GM19455 (cell line): ENCODE results near the gene NRXN3.

ENCODE experiments used
- ATAC-seq: cut with Tn5 transposase; IDR thresholded peaks from one replicate; pipeline ENCODE4 v1.9.1; 2021; ENCODE audit not compliant: unreplicated experiment

The NRXN3 gene

DNA sequence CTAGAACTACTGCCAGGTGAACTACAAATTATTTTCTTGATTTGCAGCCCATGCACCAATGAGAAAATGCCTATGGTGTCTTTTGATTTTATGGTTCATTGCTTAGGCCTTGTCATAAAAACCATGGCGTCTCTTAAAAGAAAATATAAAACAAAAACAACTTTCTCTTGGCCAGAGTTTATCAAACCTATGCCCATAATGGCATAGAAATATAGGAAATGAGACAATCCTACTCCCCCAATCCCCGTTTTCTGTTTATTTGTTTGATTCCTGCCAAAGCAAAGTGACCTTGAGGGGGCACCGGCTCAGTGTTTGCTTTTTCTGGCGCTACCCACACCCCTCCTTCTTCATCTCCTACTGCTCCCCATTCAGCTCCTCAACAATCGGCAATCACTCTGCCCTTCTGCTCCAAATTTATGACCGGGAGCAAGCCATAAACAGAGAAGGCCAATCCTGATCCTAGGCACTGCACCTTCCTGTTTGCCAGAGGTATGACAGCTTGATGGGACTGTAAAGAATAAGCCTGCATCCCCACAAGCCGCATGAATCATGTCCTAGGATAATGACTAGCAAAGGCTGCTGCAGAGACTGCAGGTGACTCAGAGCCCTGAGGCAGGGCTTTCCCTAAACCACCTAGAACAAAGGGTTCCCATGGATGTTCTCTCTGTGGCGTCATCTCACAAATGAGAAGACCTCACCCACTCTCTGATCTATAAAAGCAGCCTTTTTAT is 874.9 kb downstream of the NRXN3 start:
- ATAC-seq = no peak

DNA sequence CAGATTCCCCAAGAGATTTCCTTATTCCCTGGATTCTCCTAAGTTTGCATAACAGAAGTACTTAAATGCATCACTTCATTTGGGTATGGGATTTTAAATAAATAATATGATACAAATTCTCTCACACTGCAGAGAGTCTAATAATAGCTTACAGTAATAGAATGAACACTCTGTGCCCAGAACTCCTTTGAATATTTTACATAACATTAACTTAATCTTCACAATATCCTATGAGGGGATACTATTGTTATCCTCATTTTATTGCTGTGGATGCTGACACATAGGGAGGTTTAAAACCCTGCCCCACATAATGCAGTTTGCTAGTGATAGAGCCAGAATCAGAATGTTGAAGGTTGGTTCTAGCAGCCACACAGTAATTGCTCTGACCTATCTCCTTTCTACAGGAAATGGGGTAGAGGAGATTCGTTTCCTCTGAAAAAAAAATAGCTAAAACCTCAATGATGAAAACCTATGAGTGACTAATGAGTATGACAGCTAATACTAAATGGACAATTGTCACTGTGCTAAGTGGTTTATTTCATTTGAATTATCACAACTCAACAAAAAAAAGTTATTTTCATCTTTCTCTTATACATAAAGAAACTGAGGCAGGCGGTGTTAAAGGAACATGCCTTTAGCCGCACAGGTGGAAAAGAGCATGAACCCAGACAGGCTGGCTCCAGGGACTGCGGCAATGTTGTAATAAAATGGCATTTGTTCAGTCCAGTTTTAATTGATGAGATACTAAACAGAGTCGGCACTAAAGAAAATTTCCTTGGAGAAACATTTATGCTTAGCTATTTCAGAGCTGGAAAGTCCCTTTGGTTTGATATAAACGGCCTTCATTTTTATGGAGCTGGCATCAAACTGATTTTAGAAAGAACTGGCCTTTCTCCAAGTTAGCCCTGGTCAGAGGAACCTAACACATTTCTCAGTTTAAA is 880.9 kb downstream of the NRXN3 start:
- no peak for ATAC-seq

DNA sequence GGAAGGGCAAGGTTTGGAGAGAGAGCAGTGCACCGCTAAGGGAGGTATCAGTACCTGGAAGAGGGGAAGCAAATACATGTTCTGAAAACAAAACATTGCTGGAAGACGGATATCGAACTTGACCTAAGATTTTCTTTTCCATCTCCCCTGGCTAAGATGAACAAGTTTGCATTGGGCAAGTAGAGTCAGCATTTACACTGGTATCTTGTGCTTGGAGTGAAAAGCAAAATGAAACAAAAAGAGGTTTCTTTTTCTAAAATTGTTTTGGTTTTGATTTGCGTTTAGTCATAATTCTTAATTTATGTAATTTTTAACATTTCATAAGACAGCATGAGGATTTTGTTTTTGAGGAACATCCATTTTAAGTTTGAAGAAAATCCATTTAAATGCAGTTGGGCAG is 881.6 kb downstream of the NRXN3 start:
- ATAC-seq = no peak

DNA sequence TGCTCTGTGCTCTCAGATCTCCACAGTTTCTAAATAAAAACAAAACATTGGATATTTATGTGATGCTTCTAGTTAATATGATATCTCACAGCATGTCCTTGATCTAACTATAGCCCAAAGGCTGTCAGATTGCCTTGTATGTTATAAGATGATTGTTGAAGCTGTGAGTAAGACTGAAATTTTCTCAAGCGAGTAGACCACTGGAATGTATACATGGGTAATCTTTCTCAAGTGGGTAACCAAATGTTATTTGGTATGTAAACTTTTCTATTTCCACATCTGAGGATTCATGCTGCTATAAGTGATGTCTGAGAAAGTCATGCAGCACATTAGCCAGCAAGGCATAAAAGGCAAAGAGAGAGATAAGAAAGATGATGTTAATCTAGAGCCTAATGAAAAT is 886.7 kb downstream of the NRXN3 start:
- no peak for ATAC-seq

DNA sequence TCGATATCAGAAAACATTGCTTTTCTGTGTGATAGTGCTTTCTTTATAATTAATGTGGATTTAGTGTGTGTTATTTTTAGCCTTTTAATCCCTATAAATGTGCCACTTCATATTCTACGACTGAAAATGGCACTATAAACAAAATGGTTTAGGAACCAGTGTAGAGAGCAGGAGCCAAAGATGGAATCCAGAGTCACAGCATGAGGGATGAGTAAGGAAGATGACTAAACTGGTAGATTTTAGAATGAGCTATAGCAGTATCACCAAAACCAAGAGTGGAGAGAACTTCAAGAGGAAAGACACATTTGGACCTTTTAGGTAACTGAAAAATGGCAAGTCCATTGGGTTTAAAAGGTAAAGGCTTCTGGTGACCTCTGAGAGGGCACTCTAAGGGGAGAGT is 887.2 kb downstream of the NRXN3 start:
- ATAC-seq = no peak

DNA sequence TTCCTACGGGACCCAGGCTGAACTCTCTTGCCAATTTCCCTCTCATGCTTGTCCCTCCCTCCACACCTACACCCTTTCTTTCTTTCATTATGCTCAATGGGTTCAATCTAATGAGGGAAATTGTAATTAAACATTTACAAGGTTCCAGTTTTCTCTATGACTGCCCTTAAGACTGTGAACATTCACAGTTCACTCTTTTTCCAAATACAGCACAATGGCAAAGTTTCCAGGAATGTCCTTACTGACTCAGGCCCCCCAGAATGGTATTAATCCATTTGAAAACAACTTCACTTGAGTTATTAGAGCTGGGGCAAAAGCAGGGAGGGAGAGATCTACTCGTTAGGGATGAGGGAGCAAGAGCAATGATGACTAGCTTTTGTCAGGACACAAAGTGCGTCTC is 892.1 kb downstream of the NRXN3 start:
- no peak for ATAC-seq

DNA sequence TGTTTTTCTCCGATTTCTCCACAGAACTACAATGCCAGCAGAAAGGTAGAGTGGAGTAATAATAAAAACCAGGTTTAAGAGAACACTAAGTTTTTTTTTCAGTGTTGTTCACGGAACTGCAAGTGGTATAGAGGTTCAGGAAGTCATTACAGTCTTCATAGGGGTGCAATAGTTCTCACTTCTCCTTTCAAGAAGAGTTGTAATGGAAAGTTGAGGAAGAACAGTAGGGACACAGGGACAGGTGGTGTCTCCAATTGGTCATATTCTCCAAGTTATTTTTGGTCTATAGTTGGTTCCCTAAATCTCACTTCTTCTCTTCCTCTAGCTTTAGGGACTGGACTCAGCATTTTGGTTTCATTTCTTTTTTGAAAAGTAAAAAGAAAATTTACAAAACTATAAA is 894.0 kb downstream of the NRXN3 start:
- ATAC-seq = no peak

DNA sequence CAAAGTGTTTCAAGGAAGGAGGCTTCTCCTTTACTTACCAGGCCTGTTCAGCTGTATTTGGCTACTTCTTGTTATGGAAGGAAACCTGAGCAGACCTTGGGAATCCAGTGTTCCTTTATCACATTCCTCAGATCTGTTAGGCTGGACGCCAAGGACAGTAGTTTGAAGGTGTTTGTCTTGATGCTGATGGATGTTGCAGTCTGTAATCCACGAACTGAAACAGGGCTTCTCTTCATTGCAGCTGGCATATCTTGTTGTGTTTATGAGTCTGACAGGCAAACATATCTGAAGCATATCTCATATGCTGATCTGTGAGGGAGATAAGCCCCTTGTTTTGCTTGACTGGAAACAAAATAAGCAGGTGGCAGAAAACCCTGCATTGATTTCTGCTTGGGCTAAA is 904.3 kb downstream of the NRXN3 start:
- no peak for ATAC-seq

DNA sequence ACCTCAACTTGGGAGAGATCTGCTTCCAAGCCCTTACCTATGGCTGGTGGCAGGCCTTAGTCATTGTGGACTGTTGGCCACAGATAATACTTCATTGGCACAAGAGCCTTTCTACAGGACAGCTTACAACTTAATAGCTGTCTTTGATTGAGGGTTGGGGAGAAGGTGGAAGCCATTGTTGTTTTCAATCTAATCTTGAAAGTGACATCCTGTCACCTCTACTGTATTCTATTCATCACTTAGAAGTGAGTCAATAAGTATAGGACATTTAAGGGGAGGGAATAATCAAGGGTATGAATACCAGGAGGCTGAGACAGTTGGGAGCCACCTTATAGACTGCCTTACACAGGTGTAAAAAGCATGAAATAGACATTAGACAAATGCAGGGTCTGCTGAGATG is 906.3 kb downstream of the NRXN3 start:
- no peak for ATAC-seq

DNA sequence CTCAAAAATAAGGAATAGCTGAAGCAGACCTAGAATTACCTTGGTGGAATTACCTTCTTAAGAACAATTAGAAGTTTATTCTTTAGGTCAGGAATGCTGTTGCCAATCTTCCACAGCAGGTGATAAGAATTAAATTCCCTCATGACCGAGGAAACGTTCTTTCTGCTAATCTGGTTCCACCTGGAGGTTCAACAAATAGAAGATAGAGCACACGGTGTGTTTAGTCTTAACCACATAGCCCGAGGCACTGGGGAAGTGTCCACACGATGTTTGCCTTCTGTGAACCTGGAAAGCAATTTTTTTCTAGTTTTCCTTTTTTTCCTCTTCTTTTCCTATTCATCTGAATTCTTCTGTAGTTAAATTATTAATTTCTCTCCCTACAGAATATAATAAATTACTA is 906.9 kb downstream of the NRXN3 start:
- no peak for ATAC-seq

DNA sequence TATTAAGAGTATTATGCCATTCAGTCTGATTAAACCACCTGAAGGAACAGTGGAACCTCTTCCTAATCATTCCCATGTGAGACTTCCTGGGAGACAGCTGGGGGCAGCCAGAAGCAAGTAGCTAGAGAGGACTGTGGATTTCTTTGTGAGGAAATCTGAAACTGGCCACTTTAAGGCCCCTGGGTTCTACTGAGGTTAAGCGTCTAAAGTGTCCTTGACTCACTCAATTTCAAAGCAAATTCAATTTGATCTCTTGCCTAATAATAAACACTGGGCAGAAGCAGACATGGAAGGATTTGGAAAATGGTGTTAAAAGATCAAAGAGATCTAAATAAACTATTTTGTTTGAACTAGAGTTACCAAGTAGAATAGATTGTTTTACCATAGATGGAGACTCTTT is 909.9 kb downstream of the NRXN3 start:
- no peak for ATAC-seq

DNA sequence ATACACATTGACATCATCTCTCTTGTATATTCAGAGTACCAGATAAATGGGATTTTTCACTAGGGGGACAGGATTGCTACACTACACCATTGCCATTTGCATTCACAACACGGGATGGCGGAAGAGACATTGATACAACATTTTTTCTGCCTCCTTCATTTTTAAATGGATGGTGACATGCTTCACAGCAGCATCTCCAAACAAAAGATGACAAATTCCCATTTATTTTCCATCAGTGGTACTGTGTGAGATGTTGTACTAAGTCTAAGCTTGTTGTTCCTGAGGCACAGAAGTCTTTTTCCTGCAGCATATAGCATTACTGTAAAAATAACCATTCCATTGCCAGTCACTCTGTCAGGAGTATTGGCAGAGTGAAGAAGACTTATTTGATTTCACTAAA is 912.7 kb downstream of the NRXN3 start:
- no peak for ATAC-seq

DNA sequence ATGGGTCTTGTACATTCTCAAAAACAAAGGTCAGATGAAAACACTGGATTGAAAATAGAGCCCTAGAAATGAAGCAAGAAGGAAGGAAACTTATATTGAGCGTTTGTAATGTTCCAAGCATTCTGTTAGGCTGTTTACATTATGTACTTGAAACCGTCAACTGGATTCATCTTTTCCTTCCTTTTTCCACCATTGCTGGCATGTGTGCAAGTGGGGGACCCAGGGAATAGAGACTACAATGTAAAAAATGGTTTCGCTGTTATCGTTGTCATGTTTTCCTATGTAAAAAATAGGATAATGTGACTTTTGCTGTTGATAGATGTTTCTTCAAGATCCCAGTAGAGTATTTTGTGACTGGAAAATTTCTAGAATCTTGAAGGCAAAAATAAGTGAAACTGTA is 913.2 kb downstream of the NRXN3 start:
- no peak for ATAC-seq

DNA sequence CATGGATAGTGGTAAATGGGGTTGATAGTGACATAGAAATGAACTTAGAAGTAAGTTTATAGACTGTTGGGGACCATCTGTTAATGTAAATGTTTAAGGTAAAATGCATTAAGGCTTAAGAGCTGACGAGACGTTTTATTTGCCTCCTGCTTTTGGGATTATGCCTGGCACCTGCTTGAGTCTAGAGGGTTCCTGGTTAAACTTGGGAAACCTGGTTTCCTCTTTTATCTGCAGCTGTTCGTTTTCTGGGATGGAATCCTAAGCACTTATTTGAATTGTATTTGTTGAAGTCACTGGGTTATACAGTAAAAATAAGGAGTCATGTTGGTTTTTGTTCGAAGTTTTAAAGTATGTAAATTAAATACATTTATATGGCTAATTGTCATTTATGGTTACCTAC is 914.7 kb downstream of the NRXN3 start:
- ATAC-seq = no peak

DNA sequence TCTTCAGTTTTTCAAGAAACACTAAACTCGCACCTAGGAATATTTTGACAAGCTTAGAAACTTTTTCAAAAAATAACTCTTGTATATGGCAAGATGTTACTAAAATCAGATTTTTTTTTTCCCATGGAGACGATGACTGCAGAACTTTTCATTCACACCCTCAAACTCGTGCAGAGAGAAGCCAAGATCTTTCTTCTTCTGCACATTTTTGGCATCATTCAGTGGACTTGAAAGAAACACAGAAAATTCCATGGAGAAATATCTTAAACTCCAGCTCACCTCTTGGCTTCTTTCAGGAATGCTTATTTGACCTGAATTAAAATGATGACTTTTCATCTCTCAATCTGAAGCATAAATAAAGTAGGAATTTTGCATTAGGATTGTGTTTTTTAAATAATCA is 919.4 kb downstream of the NRXN3 start:
- ATAC-seq = no peak

DNA sequence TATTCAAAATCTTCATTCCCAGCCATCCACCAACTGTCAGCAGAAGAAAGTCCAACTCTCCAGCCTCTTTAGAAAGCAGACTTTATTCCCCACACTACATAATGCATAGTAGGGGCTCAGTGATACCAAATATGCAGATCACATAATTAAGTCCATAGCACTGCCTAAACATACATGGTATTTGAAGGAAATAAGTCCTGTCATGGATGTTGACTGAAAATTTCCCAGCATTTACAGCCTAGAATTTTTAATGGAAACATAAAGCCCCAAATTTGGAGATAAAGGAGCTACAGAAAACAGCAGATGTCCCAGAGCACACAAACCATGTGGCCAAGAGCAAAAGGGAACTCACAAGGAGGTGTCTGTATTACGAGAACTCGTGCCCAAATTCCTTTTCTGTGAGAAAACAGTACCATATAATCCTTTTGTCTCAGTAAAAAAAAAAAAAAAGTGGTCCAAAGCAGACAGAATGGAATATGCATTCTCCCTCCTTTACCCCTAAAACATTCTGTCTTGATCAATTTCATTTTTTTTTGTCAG is 920.5 kb downstream of the NRXN3 start:
- no peak for ATAC-seq

DNA sequence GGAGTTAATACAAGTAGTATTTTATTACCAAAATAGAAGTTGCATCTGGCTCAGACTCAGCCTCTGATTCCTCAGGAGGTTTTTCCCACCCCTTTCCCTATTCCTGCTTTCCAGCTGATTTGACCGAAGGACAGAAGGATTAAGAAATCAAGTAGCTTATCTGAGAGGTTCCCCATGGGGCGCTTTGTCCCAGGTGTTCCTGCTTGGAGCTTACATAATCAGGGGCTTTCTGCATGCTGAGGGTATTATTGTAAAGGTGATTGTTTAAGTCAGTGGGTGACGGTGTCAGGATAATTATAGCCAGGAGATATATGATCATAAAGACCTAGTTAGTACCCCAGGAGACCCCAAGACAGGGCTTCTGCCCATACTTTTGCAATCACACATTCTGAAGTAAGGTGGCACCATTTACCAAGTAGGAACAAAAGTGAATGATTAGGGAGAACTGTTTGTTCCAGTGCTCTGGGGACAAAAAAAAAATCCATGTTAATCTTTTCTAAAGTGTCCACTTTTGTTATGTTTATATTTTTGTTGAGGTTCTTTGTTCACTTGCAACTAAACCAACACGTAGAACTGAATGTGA is 921.3 kb downstream of the NRXN3 start:
- no peak for ATAC-seq

DNA sequence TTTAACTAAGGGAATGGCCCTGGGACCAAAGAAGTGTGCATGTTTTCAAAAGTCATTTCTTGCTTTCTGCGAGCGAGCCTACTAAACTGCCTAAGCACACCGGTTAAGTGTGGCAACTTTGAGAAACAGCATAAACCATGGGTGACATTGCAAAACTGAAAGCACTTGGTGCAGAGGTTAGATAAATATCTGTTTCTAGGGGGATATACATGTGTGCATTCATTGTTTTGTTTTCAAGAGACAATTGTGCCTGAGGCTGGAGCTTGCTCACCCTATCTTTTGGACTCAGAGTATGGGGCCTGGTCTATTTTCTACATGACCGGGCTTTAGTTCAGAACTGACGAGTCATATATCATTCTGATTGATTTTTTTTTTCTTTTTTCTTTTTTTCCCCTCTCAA is 923.4 kb downstream of the NRXN3 start:
- no peak for ATAC-seq

DNA sequence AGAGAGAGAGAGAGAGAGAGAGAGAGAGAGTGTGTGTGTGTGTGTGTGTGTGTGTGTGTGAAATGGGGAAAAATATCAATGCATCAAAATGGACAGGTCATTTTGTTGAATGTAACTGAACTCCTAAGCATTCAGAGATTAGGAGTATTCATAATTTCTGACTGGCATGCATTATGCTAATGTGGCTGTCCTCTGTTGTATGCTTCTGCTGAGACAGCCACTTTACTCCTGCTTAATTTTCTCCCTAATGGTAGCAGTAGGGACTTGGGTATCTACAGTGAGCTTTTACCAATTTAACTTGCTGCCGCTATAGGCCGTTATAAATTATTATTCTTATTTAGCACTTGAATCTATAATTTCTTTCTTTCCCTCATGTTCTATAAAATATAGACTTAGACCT is 924.8 kb downstream of the NRXN3 start:
- no peak for ATAC-seq

DNA sequence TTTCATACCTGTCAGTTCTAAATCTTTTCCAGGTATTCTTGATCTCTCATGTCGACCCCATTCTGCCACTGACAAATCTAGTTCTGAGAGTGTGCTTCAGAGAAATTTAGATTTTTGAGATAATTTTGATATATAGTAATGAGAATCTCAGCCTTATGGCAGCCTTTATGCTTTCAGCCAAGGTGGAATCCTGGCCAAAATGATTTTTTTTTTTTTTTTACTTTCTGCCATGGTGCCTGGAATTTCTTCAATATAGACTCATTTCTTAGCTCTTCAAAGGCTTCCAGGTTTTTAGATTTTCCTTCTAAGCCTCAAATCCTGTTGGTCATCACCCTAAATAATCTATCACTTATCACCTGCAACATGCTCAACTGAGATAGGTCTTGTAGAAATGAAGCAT is 926.6 kb downstream of the NRXN3 start:
- ATAC-seq = no peak

DNA sequence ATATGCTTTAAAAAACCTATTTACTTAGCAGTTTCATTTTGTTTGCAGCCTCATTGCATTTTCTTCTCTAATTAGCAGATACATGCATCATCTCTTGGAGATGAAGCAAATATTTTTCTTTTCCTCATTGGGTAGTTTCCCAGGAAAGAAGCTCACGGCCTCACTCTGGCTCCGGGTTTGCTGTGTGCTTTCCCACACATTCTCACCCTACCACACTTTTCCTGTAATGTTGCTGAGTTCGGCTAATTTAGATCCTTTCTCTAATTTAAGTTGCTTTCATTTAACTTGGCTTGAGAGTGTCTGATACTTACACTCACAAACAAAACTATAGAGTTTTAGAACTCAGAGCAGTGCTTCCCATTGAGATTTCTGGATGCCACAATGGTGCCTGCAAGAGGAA is 928.2 kb downstream of the NRXN3 start:
- no peak for ATAC-seq

DNA sequence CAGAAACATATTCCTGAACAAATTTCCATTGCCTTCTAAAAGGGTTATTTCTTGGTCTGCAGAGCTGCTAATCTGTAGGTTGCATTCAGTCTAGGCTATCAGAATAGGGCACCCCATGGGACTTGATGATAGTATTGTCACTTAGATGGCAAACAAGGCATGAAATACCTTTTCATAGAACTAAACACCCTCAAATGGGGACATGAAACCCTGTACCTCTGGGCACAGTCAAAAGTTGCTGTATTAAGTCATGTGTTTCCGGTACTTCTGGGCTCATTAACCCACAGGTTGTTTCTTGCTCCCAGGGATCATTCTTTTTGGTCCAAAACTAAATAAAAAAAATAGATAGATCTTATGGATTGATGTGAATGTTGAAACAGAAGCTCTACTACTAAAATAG is 930.4 kb downstream of the NRXN3 start:
- no peak for ATAC-seq
